ENCODE measurements around the gene ECPAS.
"Not testable (repeated sequence)": the region's sequence is repeated elsewhere in the genome, so short reads cannot be mapped to it uniquely, and the experiment has no call there.

ECPAS gene

DNA sequence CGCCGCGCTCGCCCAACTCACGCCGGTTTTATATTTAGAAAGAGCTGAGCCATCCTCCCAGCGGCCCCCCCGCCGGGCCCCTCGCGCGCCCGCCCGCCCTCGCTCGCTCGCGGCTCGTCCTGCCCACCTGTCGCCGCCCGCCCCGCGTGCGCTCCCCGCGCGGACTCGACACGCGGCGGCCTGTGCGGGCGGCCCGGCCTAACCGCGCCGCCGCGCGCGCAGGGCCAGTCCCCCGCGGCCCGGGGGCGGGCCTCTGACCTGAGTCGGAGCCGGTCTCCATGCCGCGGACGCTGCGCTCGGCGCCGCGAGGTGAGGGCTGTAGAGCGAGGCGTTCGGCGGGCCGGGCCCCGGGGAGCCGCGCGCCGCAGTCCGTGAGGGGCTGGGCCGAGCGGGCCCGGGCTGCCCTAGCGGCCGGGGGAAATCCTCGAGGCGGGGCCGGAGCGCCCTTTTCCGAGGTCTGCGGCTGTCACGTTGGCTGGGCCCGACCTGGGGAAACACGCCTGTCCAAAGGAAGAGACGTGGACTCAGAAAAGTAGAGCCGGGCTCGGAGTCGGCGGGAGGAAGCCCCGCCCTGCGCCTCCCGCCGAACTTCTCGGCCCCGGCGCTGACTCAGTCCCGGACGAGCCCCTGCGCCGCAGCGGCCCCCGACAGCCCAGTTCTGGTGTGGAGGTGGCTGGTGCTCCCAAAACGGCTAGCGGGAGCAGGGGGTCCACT is at the start of gene ECPAS:
Gene ECPAS (minus strand): TSS at position 526 of the 714 bp plus-strand sequence. CDS start 11,465 bp downstream, outside the sequence.
- no peak for DNase-seq

GRCh38 chr9:111533099-111533790 is 49.1 kb upstream of the ECPAS start:
- no peak for DNase-seq

- no peak for DNase-seq
Measured at GRCh38 chr9:111531716-111532115, 47.5 kb upstream of the ECPAS start.

GRCh38 chr9:111529787-111530186 is 45.6 kb upstream of the ECPAS start:
- no peak for DNase-seq

DNA sequence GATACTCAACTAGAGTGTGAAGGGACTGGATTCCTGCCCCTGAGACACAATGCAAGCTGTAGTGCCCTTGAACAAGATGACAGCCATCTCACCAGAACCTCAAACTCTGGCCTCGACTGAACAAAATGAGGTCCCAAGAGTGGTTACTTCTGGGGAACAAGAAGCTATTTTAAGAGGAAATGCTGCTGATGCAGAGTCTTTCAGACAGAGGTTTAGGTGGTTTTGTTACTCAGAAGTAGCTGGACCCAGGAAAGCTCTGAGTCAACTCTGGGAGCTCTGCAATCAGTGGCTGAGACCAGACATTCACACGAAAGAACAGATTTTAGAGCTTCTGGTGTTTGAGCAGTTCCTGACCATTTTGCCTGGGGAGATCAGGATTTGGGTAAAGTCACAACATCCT is 43.2 kb upstream of the ECPAS start:
- DNase-seq, result no peak

DNA sequence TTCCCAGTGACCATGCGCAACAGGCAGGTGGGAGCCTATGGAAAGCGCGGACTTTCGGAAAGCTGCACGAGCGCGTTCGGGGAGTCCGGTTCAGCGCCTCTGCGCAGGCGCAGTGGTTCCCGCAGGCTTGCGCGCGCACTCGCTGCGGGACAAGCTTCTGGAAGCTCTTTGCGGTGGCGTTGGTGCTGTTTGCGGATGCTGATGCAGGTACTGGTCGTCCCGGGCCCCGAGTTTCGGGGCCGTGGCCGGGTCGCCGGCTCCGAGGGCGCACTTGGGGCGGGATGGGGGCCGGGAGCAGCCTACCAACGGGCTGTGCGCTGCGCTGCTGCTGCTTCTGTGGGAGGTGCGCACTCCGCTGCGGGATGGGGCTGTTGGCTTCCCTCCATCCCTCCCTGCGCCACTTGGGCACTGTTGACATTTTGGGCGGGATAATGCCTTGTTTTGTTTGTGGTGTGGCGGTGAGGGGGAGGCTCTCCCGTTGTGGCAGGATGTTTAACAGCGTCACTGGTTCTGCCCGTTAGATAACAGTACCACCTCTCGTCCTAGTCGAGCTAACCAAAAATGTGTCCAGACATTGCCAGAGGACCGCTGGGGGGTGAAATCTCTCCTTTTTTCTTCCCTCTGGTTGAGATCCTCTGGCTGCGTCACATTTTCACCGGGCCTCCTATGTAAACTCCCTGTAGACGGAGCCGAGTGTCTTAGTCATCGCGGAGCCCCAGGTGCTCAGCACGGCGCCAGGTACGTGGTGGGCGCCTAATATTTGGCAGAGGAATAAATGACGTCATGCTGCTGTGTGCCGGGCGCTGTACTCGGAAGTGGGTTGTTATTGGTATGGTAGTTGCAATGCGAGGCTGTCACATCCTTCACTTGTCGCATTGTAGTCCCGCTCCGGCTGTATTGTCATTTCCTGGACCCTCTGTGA is 41.1 kb upstream of the ECPAS start, which contains the start of gene ZNF483:
Gene ZNF483 (plus strand): TSS at position 124 of the 922 bp plus-strand sequence. CDS start 2,217 bp downstream, outside the sequence.
- peak; percentile 61 to 70 for DNase-seq

GRCh38 chr9:111524731-111525055 is 40.5 kb upstream of the ECPAS start:
- no peak for DNase-seq

DNA sequence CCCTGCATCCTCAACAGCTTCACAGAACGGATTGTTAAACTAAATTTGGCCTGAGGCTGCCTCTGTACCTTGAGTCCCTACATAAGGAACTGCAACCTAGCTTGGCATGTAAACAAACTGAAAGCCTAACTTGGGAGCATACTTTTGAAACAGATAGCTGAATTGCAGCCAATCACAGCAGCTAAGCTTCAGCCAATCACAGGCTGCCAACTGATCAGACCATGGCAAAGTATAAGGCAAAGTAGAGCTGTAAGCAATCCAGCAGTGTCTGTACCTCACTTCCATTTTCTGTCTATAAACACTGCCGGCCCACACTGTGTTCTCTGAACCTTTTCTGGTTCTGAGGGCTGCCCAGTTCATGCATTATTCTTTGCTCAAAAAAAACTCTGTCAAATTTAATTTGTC is 31.9 kb upstream of the ECPAS start:
- no peak for DNase-seq

- DNase-seq, result no peak
Measured at GRCh38 chr9:111514967-111515366, 30.8 kb upstream of the ECPAS start.

GRCh38 chr9:111511581-111511980 is 27.4 kb upstream of the ECPAS start:
- not testable (repeated sequence) for DNase-seq

GRCh38 chr9:111502506-111502905 is 18.3 kb upstream of the ECPAS start:
- DNase-seq, result no peak

GRCh38 chr9:111501648-111502047 is 17.5 kb upstream of the ECPAS start:
- DNase-seq, result no peak

- no peak for DNase-seq
Measured at GRCh38 chr9:111501005-111501562, 16.9 kb upstream of the ECPAS start.

DNA sequence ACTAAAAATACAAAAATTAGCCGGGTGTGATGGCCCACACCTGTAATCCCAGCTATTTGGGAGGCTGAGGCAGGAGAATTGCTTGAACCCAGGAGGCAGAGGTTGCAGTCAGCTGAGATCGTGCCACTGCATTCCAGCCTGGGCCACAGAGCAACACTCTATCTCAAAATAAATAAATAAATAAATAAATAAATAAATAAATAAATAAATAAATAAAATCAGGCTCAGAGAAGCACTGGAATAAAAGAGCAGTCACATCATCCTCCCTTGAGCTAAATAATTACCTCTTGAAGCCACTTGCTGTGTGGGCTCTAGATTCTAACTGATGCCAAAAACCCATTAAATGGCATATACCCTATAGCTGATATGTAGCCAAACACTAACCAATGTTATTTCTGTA is 13.0 kb upstream of the ECPAS start:
- not testable (repeated sequence) for DNase-seq

- no peak for DNase-seq
Measured at GRCh38 chr9:111484572-111484894, 350 bp upstream of the ECPAS start.

DNA sequence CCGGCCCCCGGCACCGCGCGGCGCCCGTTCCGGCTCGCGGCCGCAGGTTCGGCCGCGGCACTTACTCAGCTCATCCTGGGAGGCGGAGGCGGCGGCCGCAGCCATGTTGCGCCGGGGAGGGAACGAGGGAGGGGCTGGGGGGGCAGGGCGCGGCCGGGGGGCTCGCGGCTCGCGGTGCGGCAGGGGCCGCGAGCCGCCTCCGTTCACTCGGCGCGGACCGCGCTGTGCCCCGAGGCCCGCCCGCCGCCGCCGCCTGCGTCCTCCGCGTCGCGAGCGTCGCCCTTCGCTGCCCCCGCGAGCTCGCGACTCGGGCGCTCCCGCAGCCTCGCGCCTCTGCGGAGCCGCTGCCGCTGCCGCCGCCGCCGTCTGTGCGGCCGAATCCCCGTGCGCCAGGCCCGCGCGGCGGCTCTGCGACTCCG is 735 bp downstream of the ECPAS start:
- no peak for DNase-seq

DNA sequence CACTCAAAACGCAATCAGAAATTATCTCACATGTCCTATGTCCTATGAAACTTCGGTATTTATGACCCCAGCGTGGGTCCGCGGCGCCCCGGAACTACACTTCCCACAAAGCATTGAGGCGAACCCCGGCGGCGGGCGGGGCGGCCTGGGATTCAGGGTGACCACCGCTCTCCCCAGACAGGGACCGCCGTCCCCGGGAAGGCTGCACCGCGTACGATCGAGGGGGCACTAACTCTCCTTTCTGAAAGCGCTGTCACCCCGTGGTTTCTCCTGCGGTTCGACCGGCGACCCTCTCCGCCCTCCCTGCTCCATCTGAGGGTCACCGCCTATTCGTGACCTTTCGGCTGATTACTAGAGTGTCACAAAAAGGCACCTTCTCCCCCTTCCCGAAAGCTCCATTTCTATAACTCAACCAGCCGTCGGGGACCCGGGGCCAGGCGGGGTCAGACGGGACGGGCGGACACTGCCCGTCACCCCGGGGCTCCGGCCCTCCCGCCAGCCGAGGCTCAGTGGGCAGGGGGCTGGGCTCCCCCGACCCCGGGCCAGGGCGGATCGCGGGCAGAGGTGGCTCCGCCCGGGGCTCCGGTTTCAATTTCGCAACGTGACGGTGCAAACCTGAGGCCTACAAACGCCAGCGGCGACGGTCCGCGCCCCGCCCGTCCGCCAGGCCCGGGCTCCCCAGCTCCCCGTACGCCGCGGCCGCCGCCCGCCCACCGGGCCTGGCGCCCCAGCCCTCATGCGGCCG is 1.3 kb downstream of the ECPAS start:
- DNase-seq, result peak in 1 of 2 experiments; percentile 28

DNA sequence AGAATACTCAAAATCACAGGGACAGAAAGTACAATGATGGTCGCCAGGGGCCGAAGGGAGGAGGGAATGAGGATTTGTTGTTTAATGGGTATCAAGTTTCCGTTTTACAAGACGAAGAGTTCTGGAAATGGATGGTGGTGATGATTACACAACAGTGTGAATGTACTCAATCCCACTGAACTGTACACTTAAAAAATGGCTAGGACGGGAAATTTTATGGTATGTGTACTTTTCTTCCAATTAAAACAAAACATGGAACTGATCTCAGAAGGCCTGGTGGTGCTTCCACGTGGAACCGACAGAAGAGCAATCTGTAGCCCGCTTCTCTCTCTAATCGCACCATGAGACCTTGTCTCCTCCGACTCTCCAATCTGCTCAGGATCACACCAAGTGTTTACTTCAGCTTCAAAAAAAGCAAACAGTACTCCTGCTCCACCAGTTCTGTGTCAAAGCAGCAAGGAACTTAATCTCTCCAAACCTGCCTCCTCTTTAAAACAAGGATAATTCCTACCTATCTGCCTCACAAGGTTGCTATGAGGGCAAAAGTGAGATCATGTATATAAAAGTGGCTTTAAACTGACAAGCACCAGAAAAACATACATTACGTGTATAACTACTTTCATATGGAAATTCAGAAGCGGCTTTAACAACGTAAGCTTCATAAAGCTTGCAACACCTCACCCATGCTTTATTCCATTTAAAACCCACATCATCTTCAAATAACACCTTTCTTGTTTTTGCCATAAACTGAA is 2.1 kb downstream of the ECPAS start:
- DNase-seq, result no peak

- DNase-seq, result no peak
Measured at GRCh38 chr9:111477677-111478076, 6.5 kb downstream of the ECPAS start.

- no peak for DNase-seq
Measured at GRCh38 chr9:111475195-111475594, 9.0 kb downstream of the ECPAS start.

DNA sequence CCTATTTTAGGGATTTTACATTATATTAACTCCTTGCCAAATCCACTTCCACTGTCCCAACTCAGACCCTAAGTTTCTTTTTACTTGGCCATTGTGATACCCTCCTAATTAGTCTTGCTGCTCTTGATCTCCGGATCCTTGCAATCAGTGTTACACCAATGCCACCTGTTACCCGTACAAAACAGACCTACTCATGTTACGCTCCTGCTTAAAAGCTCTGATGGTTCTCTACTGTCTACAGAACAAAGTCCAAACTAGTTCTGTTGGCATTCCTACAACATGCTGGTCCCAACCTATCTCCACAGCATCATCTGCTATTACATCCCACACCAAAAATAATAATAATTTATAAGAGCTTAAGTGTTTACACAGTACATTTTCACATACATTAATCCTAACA is 9.8 kb downstream of the ECPAS start:
- no peak for DNase-seq
